Epidermal melanocyte (primary cell): ENCODE data around the gene PCDH15.

ENCODE experiments used
- DNase-seq: peaks from one replicate; pipeline ENCODE4 v3.0.0; 2011; ENCODE audit warnings: low spot score; ENCODE audit not compliant: insufficient read length

Gene PCDH15

DNA sequence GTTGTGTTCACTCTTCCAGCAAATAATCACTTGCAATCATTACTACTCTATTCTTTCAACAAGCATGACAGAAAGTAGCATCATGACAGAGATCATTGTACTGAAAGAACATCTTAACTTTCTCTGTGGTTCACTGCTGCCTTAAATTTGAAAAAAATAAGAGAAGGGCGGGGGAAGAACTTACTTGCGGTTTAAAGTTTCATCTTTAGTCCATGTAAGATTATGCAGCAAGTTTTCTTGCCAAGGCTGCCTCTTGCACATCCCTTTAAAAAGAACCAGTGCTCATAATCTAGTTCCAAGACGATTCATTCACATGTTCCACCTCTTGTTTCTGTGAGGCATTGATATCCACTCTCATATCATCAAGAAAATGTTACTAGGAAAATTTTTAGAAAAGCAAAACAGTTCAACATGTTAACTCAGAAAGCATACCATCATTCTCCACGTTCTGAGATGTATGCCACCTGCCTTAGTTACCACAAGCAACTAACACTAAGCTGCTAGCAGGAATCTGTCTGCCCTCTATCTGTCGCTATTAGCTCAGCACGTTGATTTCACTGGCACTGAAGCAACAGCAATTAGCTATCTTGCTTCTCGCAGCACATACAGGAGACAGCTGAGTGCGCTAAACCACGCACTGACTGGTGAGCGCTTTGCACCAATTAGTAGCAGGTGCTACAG, at the start of gene PCDH15:
Gene PCDH15, minus strand, starts transcription at position 491 of the 681 bp plus-strand sequence. CDS start 136,969 bp downstream, outside the sequence.
- no peak for DNase-seq

- DNase-seq: no peak
Measured at GRCh38 chr10:54843932-54844331, 42.9 kb upstream of the PCDH15 start.

DNA sequence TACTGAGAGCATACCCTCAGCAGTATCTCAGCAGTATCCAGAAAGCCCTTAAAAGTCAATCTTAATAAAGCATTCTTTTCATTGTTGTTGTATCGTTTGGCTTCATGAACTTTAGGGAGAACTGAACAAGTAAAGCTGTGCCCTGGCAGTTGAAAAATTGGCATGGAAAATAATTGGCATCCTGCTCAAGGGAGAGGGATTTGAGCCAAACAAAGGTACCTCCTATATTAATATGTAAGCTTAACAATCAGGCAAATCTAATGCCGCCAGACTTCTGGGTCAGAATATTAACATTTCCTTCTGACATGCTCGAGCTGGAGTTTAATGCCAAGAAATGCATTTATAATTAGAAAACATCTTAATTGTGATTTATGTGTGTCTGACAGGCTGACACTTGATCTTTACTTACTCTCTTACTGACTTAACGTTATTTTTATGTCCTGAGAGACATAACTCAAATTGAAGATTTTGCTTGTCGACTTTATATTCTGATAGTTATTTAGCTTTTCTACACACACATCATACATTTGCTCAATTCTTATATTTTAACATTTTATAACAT, 42.1 kb upstream of the PCDH15 start:
- no peak for DNase-seq

GRCh38 chr10:54837479-54837878, 36.4 kb upstream of the PCDH15 start:
- no peak for DNase-seq

DNA sequence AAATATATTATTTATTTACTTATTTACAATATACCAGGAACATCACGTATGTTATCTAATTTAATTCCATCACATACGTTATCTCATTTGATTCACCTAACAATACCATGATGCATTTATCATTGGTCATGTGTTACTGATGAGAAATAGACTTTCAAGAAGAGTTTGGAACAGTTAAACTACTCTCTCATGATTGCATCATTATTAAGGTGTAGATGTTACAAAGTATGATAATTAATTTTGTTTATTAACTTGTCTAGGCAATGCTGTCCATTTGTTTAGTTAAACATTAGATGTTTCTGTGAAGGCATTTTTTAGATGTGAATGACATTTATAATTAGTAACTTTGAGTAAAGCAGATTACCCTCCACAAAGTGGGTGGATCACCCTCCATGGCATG, 32.0 kb upstream of the PCDH15 start:
- no peak for DNase-seq

- no peak for DNase-seq
Measured at GRCh38 chr10:54826994-54827560, 26.0 kb upstream of the PCDH15 start.

DNA sequence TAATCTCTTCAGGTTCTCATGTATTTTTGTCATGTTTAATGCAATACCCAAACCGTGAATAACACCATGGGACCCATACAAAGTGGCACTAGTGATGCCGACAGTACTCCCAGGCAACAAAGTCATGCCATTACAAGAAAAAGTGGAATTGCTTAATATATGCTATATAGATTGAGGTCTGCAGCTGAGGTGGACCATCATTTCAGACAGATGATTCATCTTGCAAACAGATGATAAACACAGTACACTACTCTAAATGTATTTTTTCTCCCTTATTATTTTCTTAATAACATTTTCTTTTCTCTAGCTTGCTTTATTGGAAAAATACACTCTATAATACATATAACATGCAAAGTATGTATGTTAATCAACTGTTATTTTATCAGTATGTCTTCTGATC, 14.6 kb upstream of the PCDH15 start:
- DNase-seq: no peak

- no peak for DNase-seq
Measured at GRCh38 chr10:54808186-54808935, 7.3 kb upstream of the PCDH15 start.

GRCh38 chr10:54799506-54799905, 1.5 kb downstream of the PCDH15 start:
- no peak for DNase-seq

DNA sequence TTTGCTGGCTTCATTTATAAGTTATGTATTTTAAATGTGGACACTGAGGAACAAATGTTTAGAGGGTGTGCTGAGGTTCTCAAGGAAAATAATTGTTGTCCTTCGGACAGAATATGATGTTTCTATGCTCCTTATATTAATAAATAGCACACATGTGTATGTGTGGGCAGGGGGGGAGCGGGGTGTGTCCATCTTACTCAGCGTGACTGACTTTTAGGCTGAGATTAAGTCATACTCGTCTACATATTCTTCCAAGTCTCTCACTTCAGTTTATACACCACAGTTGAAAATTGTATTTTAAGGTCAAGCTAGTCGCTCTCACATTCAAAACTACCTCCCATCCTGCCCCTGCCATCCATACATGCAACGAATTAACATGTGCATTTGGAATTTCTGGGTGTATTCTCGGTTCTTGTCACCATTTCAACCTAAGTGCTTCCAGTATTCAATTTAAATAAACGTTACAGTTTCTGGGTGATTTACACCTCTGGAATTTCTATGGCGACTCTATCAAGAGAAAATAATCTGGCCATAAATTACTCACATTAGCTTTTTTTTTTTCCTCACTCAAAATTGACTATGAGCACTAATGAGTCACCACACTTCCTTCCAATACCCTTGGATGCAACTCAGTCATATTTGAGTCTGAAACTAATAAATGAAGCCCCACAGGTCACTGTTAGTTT, 3.3 kb downstream of the PCDH15 start:
- DNase-seq: no peak

DNA sequence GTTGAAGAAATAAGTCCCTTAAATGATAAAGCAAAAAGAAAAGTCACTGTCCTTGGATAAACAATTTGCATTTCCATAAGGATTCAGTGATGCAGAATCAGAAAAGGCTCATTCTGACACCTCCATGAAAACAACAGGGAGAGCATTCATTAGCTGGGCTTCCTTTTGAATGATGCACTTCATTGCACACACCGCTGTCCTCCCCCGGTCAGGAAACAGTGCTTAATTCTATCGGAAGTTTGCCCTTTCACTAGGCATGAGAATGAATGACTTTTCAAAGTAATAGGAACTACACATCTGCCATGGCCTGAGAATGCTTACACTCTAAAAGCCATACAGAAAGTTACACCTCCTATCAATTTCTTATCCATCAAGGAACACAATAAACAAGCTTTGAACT, 4.2 kb downstream of the PCDH15 start:
- no peak for DNase-seq

DNA sequence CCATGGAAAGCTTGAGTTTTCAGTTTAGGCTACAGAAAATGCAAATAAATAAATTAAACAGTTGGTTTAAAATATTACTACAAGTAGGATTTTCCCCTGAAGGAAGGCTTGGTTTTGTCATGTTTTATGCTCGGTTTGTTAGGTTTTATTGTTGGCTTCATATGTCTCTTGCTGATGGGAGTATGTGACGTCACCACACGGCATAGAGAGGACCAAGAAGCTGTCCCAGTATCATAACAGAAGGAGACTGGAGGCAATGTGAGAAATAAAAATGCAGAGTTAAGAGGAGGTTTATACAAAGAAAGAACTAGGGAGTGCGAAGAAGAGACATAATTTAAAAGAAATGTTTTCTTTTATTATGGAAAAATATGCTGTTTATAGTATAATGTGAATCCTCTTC, 24.4 kb downstream of the PCDH15 start:
- DNase-seq: no peak

GRCh38 chr10:54772468-54773122, 28.4 kb downstream of the PCDH15 start:
- DNase-seq: no peak

DNA sequence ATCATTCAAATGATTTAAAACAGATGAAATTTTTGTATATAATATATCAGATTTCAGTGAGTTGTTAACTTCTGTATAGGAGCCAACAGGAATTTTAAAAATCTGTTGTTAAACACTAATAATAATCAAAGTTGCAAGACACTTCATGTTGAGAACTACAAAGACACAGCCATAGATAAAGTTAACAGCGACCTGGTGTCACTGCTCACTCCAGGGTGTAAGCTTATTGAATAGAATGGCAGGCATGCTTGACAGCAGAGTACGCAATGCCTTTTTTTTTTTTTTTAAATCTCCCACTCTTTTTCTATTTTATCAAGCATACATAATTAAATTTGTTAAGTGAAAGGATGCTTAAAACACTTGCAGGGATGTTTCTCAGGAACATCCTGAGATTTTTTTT, 32.0 kb downstream of the PCDH15 start:
- no peak for DNase-seq

DNA sequence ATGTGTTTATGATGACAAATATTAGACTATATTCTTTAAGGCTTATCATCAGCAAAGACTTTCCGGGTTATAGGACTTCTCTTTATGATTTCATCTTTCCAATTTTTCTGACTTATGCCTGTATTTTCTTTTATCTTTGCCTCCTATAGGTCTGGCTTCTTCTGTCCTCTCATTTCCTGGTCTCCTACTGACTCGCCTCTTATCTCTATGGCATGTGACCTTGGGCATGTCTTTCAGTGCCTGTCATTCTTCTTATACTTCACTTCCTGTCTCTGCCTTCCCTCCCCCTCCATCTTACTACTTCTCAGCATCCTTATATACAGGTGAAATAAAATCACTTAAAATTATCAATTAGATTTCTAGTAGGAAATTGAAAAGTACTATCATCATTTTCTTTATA, 42.2 kb downstream of the PCDH15 start:
- DNase-seq: no peak

DNA sequence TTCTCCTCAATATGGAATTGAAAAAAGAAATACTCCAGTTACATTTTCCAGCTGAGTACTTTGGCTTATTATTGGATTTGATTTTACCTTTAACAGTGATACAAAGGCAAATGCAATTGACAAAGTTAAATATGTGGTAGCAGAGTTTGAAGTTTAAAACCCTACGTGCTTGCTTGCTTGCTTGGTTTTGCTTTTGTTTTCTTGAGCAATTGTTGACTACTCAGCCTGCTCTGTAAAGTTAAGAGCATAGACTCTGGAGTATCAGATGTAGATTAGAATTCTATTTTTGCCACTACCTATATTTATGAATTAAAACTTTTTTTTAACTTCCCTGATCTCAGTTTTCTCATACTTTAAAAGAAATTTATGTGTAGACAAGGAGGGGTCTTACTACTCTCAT, 51.4 kb downstream of the PCDH15 start:
- no peak for DNase-seq

- no peak for DNase-seq
Measured at GRCh38 chr10:54745436-54745835, 55.6 kb downstream of the PCDH15 start.

DNA sequence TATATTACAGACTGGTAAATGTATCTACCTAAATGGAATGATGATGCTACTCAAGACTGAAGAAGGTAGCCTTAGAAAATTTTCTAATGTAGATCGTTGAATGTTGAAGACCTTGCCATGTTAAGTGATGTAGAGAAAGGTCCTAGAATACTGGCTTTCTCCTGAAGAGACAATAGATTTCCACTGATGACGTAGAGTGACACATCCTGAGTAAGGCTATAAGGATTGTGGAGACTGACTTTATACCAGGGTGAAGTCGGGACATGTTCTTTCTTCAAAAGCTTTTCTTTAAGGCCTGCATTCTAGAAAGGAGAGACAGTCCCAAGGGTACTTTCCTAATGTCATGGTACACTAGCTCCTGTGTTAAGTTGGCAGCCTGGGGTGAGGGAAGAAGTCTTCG, 58.6 kb downstream of the PCDH15 start:
- DNase-seq: no peak

- no peak for DNase-seq
Measured at GRCh38 chr10:54728511-54728910, 72.5 kb downstream of the PCDH15 start.

GRCh38 chr10:54722075-54722474, 79.0 kb downstream of the PCDH15 start:
- no peak for DNase-seq

DNA sequence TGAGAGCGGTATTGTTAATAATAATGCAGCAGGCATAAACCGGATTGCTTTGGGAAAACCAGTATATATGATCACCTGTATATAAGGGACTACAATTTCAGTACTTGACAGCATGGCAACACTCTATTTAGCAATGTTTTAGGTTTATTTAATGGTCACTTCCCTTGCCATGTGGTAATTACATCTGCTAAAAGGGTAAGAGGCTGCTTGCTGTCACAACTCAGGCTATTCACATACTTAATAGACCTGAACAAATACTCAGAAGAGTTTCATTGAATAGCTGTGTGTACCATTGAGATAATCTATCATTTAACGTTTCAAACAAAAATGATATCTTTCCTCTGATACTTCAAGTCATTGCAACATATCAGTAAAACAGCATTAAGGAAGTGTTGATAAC, 90.1 kb downstream of the PCDH15 start:
- no peak for DNase-seq
